HG03460 (cell line): Measurements from ENCODE around the gene CHRDL2.

Experiments used
- ATAC-seq: cut with Tn5 transposase; IDR thresholded peaks from one replicate; pipeline ENCODE4 v1.9.1; 2021; ENCODE audit not compliant: unreplicated experiment

Gene CHRDL2

GRCh38 chr11:74717221-74717969, 13.8 kb downstream of the CHRDL2 start:
- ATAC-seq: no peak

GRCh38 chr11:74714904-74715303, 16.3 kb downstream of the CHRDL2 start:
- no peak for ATAC-seq

GRCh38 chr11:74713686-74714085, 17.5 kb downstream of the CHRDL2 start:
- no peak for ATAC-seq

- no peak for ATAC-seq
Measured at GRCh38 chr11:74710281-74710938, 20.8 kb downstream of the CHRDL2 start.

GRCh38 chr11:74709175-74709574, 22.1 kb downstream of the CHRDL2 start:
- no peak for ATAC-seq

GRCh38 chr11:74707602-74708510, 23.4 kb downstream of the CHRDL2 start:
- no peak for ATAC-seq

GRCh38 chr11:74707182-74707581, 24.0 kb downstream of the CHRDL2 start:
- no peak for ATAC-seq

GRCh38 chr11:74703211-74703610, 28.0 kb downstream of the CHRDL2 start:
- ATAC-seq: no peak

GRCh38 chr11:74702383-74703007, 28.7 kb downstream of the CHRDL2 start:
- ATAC-seq: no peak

GRCh38 chr11:74701351-74701750, 29.9 kb downstream of the CHRDL2 start:
- no peak for ATAC-seq

GRCh38 chr11:74699615-74700396, 31.4 kb downstream of the CHRDL2 start:
- no peak for ATAC-seq

- no peak for ATAC-seq
Measured at GRCh38 chr11:74697722-74698121, 33.5 kb downstream of the CHRDL2 start.

GRCh38 chr11:74696939-74697675, 34.1 kb downstream of the CHRDL2 start:
- ATAC-seq: no peak

GRCh38 chr11:74696500-74696899, 34.7 kb downstream of the CHRDL2 start:
- no peak for ATAC-seq

- ATAC-seq: no peak
Measured at GRCh38 chr11:74695705-74696280, 35.4 kb downstream of the CHRDL2 start.

GRCh38 chr11:74694136-74694930, 36.9 kb downstream of the CHRDL2 start:
- ATAC-seq: no peak

- ATAC-seq: no peak
Measured at GRCh38 chr11:74693531-74693930, 37.7 kb downstream of the CHRDL2 start.

- ATAC-seq: no peak
Measured at GRCh38 chr11:74691755-74692154, 39.5 kb downstream of the CHRDL2 start.
